Activated CD4-positive, alpha-beta memory T cell treated with anti-CD3 and anti-CD28 coated beads, Interleukin-2, amount 10 ng/mL, durations not matched to agents 7 days and 5 days (primary cell): ENCODE data around the gene TFF3. TPM values are rescaled to one million over a fixed set of nuclear protein-coding genes. Genes with fewer than 3 reads are reported as not detected.
A peak's percentile ranks its signal among the peaks of the same experiment; 100 is the strongest.

Experiments used
- CTCF ChIA-PET: fragments of 350-600 bp; sonication (Branson Sonifier 250); formaldehyde crosslinking; loops from one replicate; lab custom pipeline; 2021; ENCODE audit warnings: antibody characterized with exemption, inconsistent platforms; lab: Charles Lee
- POLR2A ChIA-PET: fragments of 350-600 bp; sonication (Branson Sonifier 250); formaldehyde crosslinking; loops from one replicate; lab custom pipeline; 2021; ENCODE audit warnings: antibody characterized with exemption; lab: Charles Lee
- DNase-seq: peaks from one replicate; pipeline ENCODE4 v3.0.0-alpha.2; 2020
- H3K27ac Mint-ChIP-seq: one replicate; pipeline ENCODE4 v1.8.0; 2021; ENCODE audit warnings: mild to moderate bottlenecking, mixed read lengths
- H3K27me3 Mint-ChIP-seq: one replicate; pipeline ENCODE4 v1.8.0; 2021; ENCODE audit warnings: mixed read lengths
- H3K36me3 Mint-ChIP-seq: one replicate; pipeline ENCODE4 v1.8.0; 2021; ENCODE audit warnings: low read depth, mixed read lengths
- H3K4me1 Mint-ChIP-seq: one replicate; pipeline ENCODE4 v1.8.0; 2021; ENCODE audit warnings: mixed read lengths
- H3K4me3 Mint-ChIP-seq: one replicate; pipeline ENCODE4 v1.8.0; 2021; ENCODE audit warnings: mild to moderate bottlenecking, mixed read lengths
- H3K9me3 Mint-ChIP-seq: one replicate; pipeline ENCODE4 v1.8.0; 2021; ENCODE audit warnings: mixed read lengths
- total RNA-seq, 2 experiments: library from RNA; stranded (reverse); gene quantifications; one replicate each; pipeline ENCODE4 v1.2.3, GENCODE V29; 2021

TFF3 gene
- total RNA-seq, 2 experiments from 2014 or later, result not detected

- H3K9me3 Mint-ChIP-seq, result peaks cover 21% of the 10 kb centered on the region
- H3K4me3 Mint-ChIP-seq, result no peak overlapping the region
- peaks cover 6% of the 10 kb centered on the region for H3K36me3 Mint-ChIP-seq
- H3K27ac Mint-ChIP-seq, result no peak overlapping the region
- ChIA-PET POLR2A (no interaction called here), CTCF (no interaction called here)
- H3K4me1 Mint-ChIP-seq, result no peaks in the 10 kb centered on the region
- DNase-seq, result no peak
- H3K27me3 Mint-ChIP-seq, result peaks cover 31% of the 10 kb centered on the region
Measured at GRCh38 chr21:42352441-42353095, 37.4 kb upstream of the TFF3 start.

GRCh38 chr21:42351626-42352440 lies 36.6 kb upstream of the TFF3 start:
- CTCF ChIA-PET, result no interaction called here
- no peak for DNase-seq
- POLR2A ChIA-PET, result no interaction called here

GRCh38 chr21:42350927-42351426 lies 35.8 kb upstream of the TFF3 start, which contains the start of gene TFF2:
Gene TFF2 (minus strand): TSS chr21:42350994. CDS start chr21:42350957, 37 bp downstream.
- CTCF ChIA-PET, result no interaction called here
- DNase-seq, result no peak
- Mint-ChIP-seq H3K27ac (no peak within 1 kb of the TSS), H3K27me3 (peaks cover 19% of the 10 kb centered on the region), H3K9me3 (peaks cover 13% of the 10 kb centered on the region), H3K4me1 (no peaks in the 10 kb centered on the region), H3K36me3 (peaks cover 6% of the 10 kb centered on the region), H3K4me3 (no peak within 1 kb of the TSS)
- POLR2A ChIA-PET, result no interaction called here

More at GRCh38 chr21:42351626-42352440, 36.6 kb upstream of the TFF3 start:
- Mint-ChIP-seq H3K27ac (no peak overlapping the region), H3K9me3 (peaks cover 16% of the 10 kb centered on the region), H3K4me1 (no peaks in the 10 kb centered on the region), H3K4me3 (no peak overlapping the region), H3K27me3 (peaks cover 24% of the 10 kb centered on the region), H3K36me3 (peaks cover 6% of the 10 kb centered on the region)

DNA sequence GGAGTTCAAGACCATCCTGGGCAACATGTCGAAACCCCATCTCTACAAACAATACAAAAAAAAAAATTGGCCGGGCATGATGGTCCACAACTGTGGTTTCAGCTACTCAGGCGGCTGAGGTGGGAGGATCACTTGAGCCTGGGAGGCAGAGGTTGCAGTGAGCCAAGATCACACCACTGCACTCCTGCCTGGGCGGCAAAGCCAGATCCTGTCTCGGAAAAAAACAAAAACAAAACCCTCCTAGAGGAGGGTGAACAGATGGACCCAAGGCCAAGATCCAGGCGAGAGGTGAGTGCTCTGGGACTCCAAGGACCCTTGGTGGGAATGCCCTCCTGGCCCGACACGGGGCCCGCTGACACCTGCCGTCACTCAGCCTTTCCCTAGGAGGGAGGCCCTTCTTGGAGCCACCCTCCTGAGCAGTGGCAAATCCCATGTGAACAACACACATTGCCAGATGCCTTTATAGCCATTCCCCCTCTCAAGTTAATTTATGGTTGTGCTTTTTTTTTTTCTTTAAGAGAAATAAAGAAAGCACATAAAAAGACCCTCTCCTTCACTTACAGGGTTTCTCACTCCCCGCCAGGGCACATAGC lies 35.2 kb upstream of the TFF3 start:
- Mint-ChIP-seq H3K9me3 (peaks cover 10% of the 10 kb centered on the region), H3K4me1 (no peaks in the 10 kb centered on the region), H3K4me3 (no peak overlapping the region), H3K27me3 (peaks cover 15% of the 10 kb centered on the region), H3K36me3 (peaks cover 6% of the 10 kb centered on the region), H3K27ac (no peak overlapping the region)
- no peak for DNase-seq
- ChIA-PET CTCF (no interaction called here), POLR2A (no interaction called here)

- Mint-ChIP-seq H3K4me1 (no peaks in the 10 kb centered on the region), H3K36me3 (peaks cover 6% of the 10 kb centered on the region), H3K4me3 (no peak overlapping the region), H3K27me3 (peaks cover 13% of the 10 kb centered on the region), H3K27ac (no peak overlapping the region), H3K9me3 (peaks cover 7% of the 10 kb centered on the region)
- ChIA-PET POLR2A (no interaction called here), CTCF (no interaction called here)
- DNase-seq, result no peak
Measured at GRCh38 chr21:42349420-42350317, 34.5 kb upstream of the TFF3 start.

DNA sequence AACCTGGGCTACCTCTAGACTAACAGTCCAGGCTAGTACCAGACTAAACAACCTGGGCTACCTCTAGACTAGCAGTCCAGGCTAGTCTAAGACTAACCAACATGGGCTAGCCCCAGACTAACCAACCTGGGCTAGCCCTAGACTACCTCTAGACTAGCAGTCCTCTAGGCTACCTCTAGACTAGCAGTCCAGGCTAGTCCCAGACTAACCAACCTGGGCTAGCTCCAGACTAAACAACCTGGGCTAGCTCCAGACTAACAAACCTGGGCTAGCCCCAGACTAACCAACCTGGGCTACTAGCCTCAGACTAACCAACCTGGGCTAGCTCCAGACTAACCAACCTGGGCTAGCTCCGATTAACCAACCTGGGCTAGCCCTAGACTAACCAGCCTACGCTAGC lies 33.6 kb upstream of the TFF3 start:
- peaks cover 4% of the 10 kb centered on the region for H3K9me3 Mint-ChIP-seq
- DNase-seq, result no peak
- ChIA-PET POLR2A (no interaction called here), CTCF (no interaction called here)
- peaks cover 9% of the 10 kb centered on the region for H3K27me3 Mint-ChIP-seq
- no peak overlapping the region for H3K27ac Mint-ChIP-seq
- H3K36me3 Mint-ChIP-seq, result peaks cover 5% of the 10 kb centered on the region
- H3K4me3 Mint-ChIP-seq, result no peak overlapping the region
- H3K4me1 Mint-ChIP-seq, result no peaks in the 10 kb centered on the region

GRCh38 chr21:42347601-42348327 lies 32.6 kb upstream of the TFF3 start:
- Mint-ChIP-seq H3K27ac (no peak overlapping the region), H3K4me1 (no peaks in the 10 kb centered on the region), H3K9me3 (no peaks in the 10 kb centered on the region), H3K4me3 (no peak overlapping the region), H3K27me3 (no peaks in the 10 kb centered on the region), H3K36me3 (no peaks in the 10 kb centered on the region)
- CTCF ChIA-PET, result no interaction called here
- POLR2A ChIA-PET, result no interaction called here
- DNase-seq, result no peak

DNA sequence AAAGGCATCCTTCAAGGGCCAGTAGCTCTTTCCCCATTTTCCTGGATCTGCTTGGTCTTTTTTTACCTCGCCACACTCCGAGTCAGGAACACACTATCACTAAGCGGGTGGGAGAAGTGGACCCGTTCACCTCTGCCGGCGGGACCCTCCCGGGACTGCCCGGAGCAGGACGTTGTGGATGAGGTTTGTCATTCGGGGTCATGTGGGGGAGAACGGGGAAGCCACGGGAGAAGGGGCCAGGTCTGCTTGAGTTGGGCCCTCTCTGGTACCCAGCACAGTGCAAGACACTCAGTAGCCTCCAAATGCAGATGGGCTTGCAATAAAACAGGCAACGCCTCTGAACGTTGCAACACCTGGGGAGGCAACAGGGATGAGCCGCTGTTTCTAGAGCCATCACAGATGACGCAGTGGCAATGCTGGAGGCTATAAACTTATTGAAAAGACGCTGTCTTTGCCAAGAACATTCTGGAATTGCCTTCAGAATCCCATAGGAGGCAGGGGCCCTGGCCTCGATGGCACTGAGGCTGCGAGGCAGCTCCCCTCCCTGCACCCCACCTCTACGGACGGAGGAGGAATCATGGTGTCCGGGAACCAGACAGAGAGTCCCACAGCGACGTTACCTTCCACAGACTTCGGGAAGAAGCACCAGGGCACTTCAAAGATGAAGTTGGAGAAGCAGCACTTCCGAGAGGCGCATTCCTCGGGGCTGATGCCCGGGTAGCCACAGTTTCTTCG lies 31.8 kb upstream of the TFF3 start:
- POLR2A ChIA-PET, result no interaction called here
- CTCF ChIA-PET, result no interaction called here
- Mint-ChIP-seq H3K36me3 (no peaks in the 10 kb centered on the region), H3K9me3 (no peaks in the 10 kb centered on the region), H3K4me1 (no peaks in the 10 kb centered on the region), H3K27ac (no peak overlapping the region), H3K4me3 (no peak overlapping the region), H3K27me3 (no peaks in the 10 kb centered on the region)
- DNase-seq, result peak; percentile 7

DNA sequence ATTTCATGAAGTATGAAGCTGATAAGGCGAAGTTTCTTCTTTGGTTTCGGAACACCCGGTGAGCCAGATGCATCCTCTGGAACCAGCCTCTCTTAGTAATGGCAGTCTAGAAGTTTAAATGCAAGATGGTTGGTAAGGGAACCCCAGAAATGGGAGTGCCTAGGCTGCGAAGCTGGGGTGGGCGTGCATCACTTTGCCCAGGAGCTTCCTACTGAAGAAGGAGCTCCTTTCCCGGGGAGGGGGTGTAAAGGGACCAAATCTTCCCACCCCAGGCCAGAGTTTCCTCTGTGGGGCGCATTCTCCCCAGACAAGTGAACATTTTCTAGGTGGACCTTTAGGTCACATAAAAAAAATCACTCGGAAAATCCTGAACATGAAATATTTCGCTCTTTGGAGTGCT lies 31.2 kb upstream of the TFF3 start:
- Mint-ChIP-seq H3K36me3 (no peaks in the 10 kb centered on the region), H3K9me3 (no peaks in the 10 kb centered on the region), H3K27ac (no peak overlapping the region), H3K4me3 (no peak overlapping the region), H3K27me3 (no peaks in the 10 kb centered on the region), H3K4me1 (no peaks in the 10 kb centered on the region)
- POLR2A ChIA-PET, result no interaction called here
- CTCF ChIA-PET, result no interaction called here
- DNase-seq, result no peak

- Mint-ChIP-seq H3K36me3 (no peaks in the 10 kb centered on the region), H3K4me1 (no peaks in the 10 kb centered on the region), H3K27me3 (no peaks in the 10 kb centered on the region), H3K9me3 (no peaks in the 10 kb centered on the region), H3K27ac (no peak overlapping the region), H3K4me3 (no peak overlapping the region)
- peak; percentile 8 for DNase-seq
- ChIA-PET POLR2A (no interaction called here), CTCF (interaction anchor here (0.7 kb wide), 1 partner anchor 124 kb away, joined by 3 read pairs; no protein-coding TSS in a partner anchor)
Measured at GRCh38 chr21:42344631-42345030, 29.4 kb upstream of the TFF3 start.

DNA sequence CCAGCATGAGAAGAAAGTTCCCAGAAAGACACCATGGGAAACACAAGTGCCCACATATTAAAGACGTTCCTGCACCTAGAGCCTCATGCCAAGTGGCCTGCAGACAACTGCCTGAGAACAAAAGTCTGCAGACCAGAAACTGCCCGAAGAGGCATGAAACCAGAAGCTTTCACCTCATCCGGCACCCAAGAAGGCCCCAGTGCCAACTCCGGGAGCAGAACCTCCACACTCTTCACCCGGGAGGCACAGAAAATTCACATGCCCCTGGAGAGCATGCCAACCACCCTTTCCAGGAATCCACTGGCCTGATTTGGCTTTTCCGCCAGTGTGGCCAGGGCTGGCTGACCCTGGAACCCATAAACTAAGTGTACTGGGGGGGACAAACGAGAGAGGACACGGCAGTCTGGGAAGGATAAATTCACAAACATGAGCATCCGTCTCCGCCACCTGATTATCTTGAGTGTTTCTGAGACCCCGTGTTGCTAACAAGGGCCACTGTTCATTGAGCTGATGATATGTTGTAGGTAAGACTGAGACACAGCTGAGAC lies 28.8 kb upstream of the TFF3 start:
- ChIA-PET CTCF (interaction anchor here (0.7 kb wide), 1 partner anchor 124 kb away, joined by 3 read pairs; no protein-coding TSS in a partner anchor), POLR2A (no interaction called here)
- no peaks in the 10 kb centered on the region for H3K27me3 Mint-ChIP-seq
- no peak overlapping the region for H3K27ac Mint-ChIP-seq
- peaks cover 4% of the 10 kb centered on the region for H3K4me1 Mint-ChIP-seq
- no peaks in the 10 kb centered on the region for H3K36me3 Mint-ChIP-seq
- no peak overlapping the region for H3K4me3 Mint-ChIP-seq
- DNase-seq, result peak; percentile 11
- no peaks in the 10 kb centered on the region for H3K9me3 Mint-ChIP-seq
